K562 (cell line): ENCODE measurements around the gene PRTFDC1. TPM values are rescaled to one million over a fixed set of nuclear protein-coding genes. Genes with fewer than 3 reads are reported as not detected.
A peak's percentile ranks its signal among the peaks of the same experiment; 100 is the strongest.

Source experiments
- ATAC-seq: fragments of 200-7000 bp; cut with Tn5 transposase; 3 replicates; pipeline ENCODE4 v1.9.1; 2020; ENCODE audit warnings: moderate library complexity
- BruUV-seq: library from RNA; stranded (reverse); fragments of 400-500 nt; replicated peaks from 2 replicates; lab custom pipeline; 2021; lab: Mats Ljungman, UMichigan
- CTCF ChIA-PET: fragments of 300-600 bp; formaldehyde crosslinking; extraction: SDS; loops from one replicate; lab custom pipeline; 2021; ENCODE audit warnings: low intra/inter-chr PET ratio; lab: Yijun Ruan, JAX
- POLR2A ChIA-PET: fragments of 300-600, 350-650 bp; sonication (Branson Sonifier 250); formaldehyde crosslinking; extraction: SDS; loops from one replicate; lab custom pipeline; 2021; ENCODE audit warnings: antibody characterized with exemption, inconsistent platforms; lab: Yijun Ruan, JAX
- DNase-seq, 4 experiments: peaks; one replicate each; pipeline versions ENCODE4 v3.0.0 to v3.0.0-alpha.2; 2011 to 2018; ENCODE audit warnings: low spot score in 3 of 4, mixed read lengths in 3 of 4; ENCODE audit errors: extremely low read depth in 1 of 4
- FAIRE-seq: peaks from 2 replicates; lab custom pipeline; 2011; peaks lifted over from hg19 to GRCh38; lab: Jason Lieb, UNC
- H2AFZ ChIP-seq: 2 replicates; pipeline ENCODE4 v1.6.0; 2011; ENCODE audit warnings: low read depth, low read length, control low read depth, inconsistent platforms
- H3K27ac ChIP-seq: fragments of 200-600 bp; 3 replicates; pipeline ENCODE4 v1.8.0; 2011; ENCODE audit warnings: low read depth, mild to moderate bottlenecking, control low read depth, inconsistent platforms, low read length, moderate library complexity, mixed read lengths; ENCODE audit errors: extremely low read depth
- H3K27me3 ChIP-seq, 2 experiments: fragments of 300-600 bp in 1 of 2; 2 replicates in 1 of 2; 3 replicates in 1 of 2; pipeline versions ENCODE4 v1.6.0 to v1.8.0; 2011; ENCODE audit warnings: inconsistent platforms in 2 of 2, low read length in 2 of 2, mild to moderate bottlenecking in 1 of 2, mixed read lengths in 1 of 2, moderate library complexity in 1 of 2; ENCODE audit not compliant: control insufficient read depth in 2 of 2, insufficient read depth in 2 of 2
- H3K36me3 ChIP-seq: fragments of 300-600 bp; 3 replicates; pipeline ENCODE4 v1.8.0; 2011; ENCODE audit warnings: mild to moderate bottlenecking, low read length, inconsistent platforms; ENCODE audit not compliant: control insufficient read depth, insufficient read depth
- H3K4me1 ChIP-seq, 2 experiments: fragments of 200-600 bp in 1 of 2; replicated peaks in 1 of 2; 2 replicates in 1 of 2; 3 replicates in 1 of 2; pipeline versions ENCODE4 v1.5.1 to v1.8.0; 2011; ENCODE audit warnings: inconsistent platforms in 2 of 2, low read length in 2 of 2, mild to moderate bottlenecking in 1 of 2, mixed read lengths in 1 of 2, moderate library complexity in 1 of 2; ENCODE audit not compliant: control insufficient read depth in 2 of 2, insufficient read depth in 2 of 2
- H3K4me2 ChIP-seq: 2 replicates; pipeline ENCODE4 v1.6.1; 2011; ENCODE audit warnings: low read length, control low read depth, inconsistent platforms, mixed read lengths; ENCODE audit not compliant: insufficient read depth
- H3K4me3 ChIP-seq: fragments of 200-600 bp; sonication (generic), shearing (Covaris generic); 2 replicates; pipeline ENCODE4 v1.5.1; 2016; ENCODE audit warnings: control low read depth, inconsistent platforms
- H3K79me2 ChIP-seq: fragments of 200-600 bp; 3 replicates; pipeline ENCODE4 v1.8.0; 2011; ENCODE audit warnings: low read length, inconsistent platforms; ENCODE audit not compliant: control insufficient read depth, insufficient read depth
- H3K9ac ChIP-seq, 2 experiments: 2 replicates each; pipeline versions ENCODE4 v1.6.0 to v1.6.1; 2011; ENCODE audit warnings: low read depth in 2 of 2, low read length in 2 of 2, control low read depth in 1 of 2, inconsistent platforms in 1 of 2, mild to moderate bottlenecking in 1 of 2, mixed read lengths in 1 of 2; ENCODE audit not compliant: insufficient read depth in 1 of 2
- H3K9me1 ChIP-seq: one replicate; pipeline ENCODE4 v1.6.0; 2011; ENCODE audit warnings: inconsistent platforms, mild to moderate bottlenecking, low read length, moderate library complexity; ENCODE audit not compliant: control insufficient read depth, insufficient read depth
- H3K9me3 ChIP-seq: replicated peaks from 2 replicates; pipeline ENCODE4 v1.5.1; 2011; ENCODE audit warnings: low read depth, low read length, inconsistent platforms; ENCODE audit not compliant: control insufficient read depth, insufficient read depth
- H4K20me1 ChIP-seq: replicated peaks from 2 replicates; pipeline ENCODE4 v1.6.1; 2011; ENCODE audit warnings: low read length, inconsistent platforms, mixed read lengths; ENCODE audit not compliant: control insufficient read depth, insufficient read depth
- CEBPB ChIP-seq: fragments of 450-650 bp; IDR thresholded peaks from 2 replicates; pipeline ENCODE4 v1.6.1; 2016; ENCODE audit warnings: missing genetic modification characterization, missing compliant biosample characterization
- FOXJ3 ChIP-seq: sonication (generic); formaldehyde crosslinking; IDR thresholded peaks from 2 replicates; pipeline ENCODE4 v1.4.0; 2020; ENCODE audit warnings: mild to moderate bottlenecking, missing genetic modification reagents
- PML ChIP-seq: IDR thresholded peaks from 2 replicates; pipeline ENCODE4 v1.6.1; 2012; ENCODE audit warnings: low read length, inconsistent platforms
- TOE1 ChIP-seq, 2 experiments: fragments of 450-650 bp in 1 of 2; sonication (generic) in 1 of 2; formaldehyde crosslinking in 1 of 2; IDR thresholded peaks; 2 replicates each; pipeline versions ENCODE4 v1.7.1 to v1.8.0; 2016 to 2022; ENCODE audit warnings: borderline replicate concordance in 2 of 2, mild to moderate bottlenecking in 2 of 2, antibody characterized with exemption in 1 of 2, inconsistent platforms in 1 of 2, low read depth in 1 of 2, missing genetic modification reagents in 1 of 2, moderate library complexity in 1 of 2
- ZC3H4 ChIP-seq: sonication (generic); formaldehyde crosslinking; IDR thresholded peaks from 2 replicates; pipeline ENCODE4 v1.9.0; 2021; ENCODE audit warnings: missing genetic modification reagents, borderline replicate concordance
- ZNF318 ChIP-seq, 2 experiments: fragments of 450-650 bp; IDR thresholded peaks; 2 replicates each; pipeline ENCODE4 v1.6.1; 2016; ENCODE audit warnings: mild to moderate bottlenecking in 2 of 2, borderline replicate concordance in 1 of 2, low read depth in 1 of 2, moderate library complexity in 1 of 2
- WGBS: fragments of 100-300 bp; shearing (Covaris generic); methylation state at CpG from one replicate; pipeline ENCODE4 v1.1.6; 2016; ENCODE audit warnings: low coverage, mixed read lengths; ENCODE audit not compliant: insufficient coverage; ENCODE audit errors: missing lambda C conversion rate; 5-methylcytosine and 5-hydroxymethylcytosine counted together
- in situ Hi-C: fragments of 300-500 bp; cut with MboI; formaldehyde crosslinking; loops from 4 replicates; pipeline ENCODE4 v1.15.0; 2018; ENCODE audit warnings: inconsistent platforms, mixed read lengths
- intact Hi-C: fragments of 100-400 bp; cut with micrococcal nuclease; formaldehyde crosslinking; loops from 2 replicates; pipeline ENCODE4 v1.14.2; 2022
- polyA plus RNA-seq, 8 experiments: library from polyadenylated mRNA; depleted of rRNA in 4 of 8; stranded (reverse) in 5 of 8; unstranded in 3 of 8; fragments of >200 nt; fragmentation: Nextera tagmentation in 2 of 8; fragmentation: Illumina TruSeq in 1 of 8; extraction: Ambion mirVana in 2 of 8; extraction: Trizol in 1 of 8; gene quantifications; 2 replicates each; pipeline versions ENCODE4 v1.2.1 to v1.2.3, GENCODE V29; 2011 to 2014; ENCODE audit warnings: inconsistent platforms in 1 of 8, missing spikeins in 1 of 8
- total RNA-seq, 7 experiments: library from RNA; depleted of rRNA in 6 of 7; stranded (reverse); fragments of >200 nt in 6 of 7; fragmentation: Illumina TruSeq in 2 of 7; extraction: Trizol in 2 of 7; gene quantifications; 2 replicates each; pipeline versions ENCODE4 v1.2.1 to v1.2.3, GENCODE V29; 2011 to 2021; ENCODE audit warnings: low replicate concordance in 1 of 7

The PRTFDC1 gene
- total and polyA plus RNA-seq, 9 of the 15 experiments (the other 6 are each of a cell fraction or from before 2014, with no cell fraction given), result 7.0 to 27.6 (median 10.0) TPM

GRCh38 chr10:24971374-24971773 lies 19.0 kb upstream of the PRTFDC1 start:
- ChIA-PET POLR2A (no interaction called here), CTCF (no interaction called here)
- Histone ChIP-seq H3K27me3 (no peaks in the 10 kb centered on the region), H3K79me2 (no peaks in the 10 kb centered on the region), H3K9me3 (no peaks in the 10 kb centered on the region; the same call in 1 of the 2 replicates), H4K20me1 (no peaks in the 10 kb centered on the region), H3K27ac (no peak overlapping the region), H3K4me3 (no peak overlapping the region), H3K9ac (no peak overlapping the region), H3K36me3 (no peaks in the 10 kb centered on the region), H3K9me1 (no peaks in the 10 kb centered on the region), H2AFZ (no peak overlapping the region), H3K4me2 (no peak overlapping the region), H3K4me1 (no peaks in the 10 kb centered on the region)
- DNase-seq, result no peak
- BruUV-seq, result no TSS peak
- in situ Hi-C loops, result no loop called here
- intact Hi-C loops, result no loop called here
- ATAC-seq, result no peak
- TF ChIP-seq CEBPB (tag) (peak; percentile 50; the same call in 1 of the 2 replicates), TOE1 (IDR thresholded peaks at IDR 0.05; ENCODE audit: borderline replicate concordance) (no peak), TOE1 (CRISPR knock-in tag; IDR thresholded peaks at IDR 0.05; ENCODE audit: borderline replicate concordance, low read depth) (no peak)
- no peak for FAIRE-seq

- no peak overlapping the region for H3K4me2 ChIP-seq
- in situ Hi-C loops, result no loop called here
- no peak for TF ChIP-seq FOXJ3
- no peak for TF ChIP-seq ZNF318 (IDR thresholded peaks at IDR 0.05; ENCODE audit: borderline replicate concordance in 1 of 2, low read depth in 1 of 2)
- TF ChIP-seq ZC3H4 (CRISPR knock-in tag), result no peak
- TF ChIP-seq PML, result no peak
These were observed 17.5 kb upstream of the PRTFDC1 start for GRCh38 chr10:24969841-24970281.

More at GRCh38 chr10:24969841-24970281, 17.5 kb upstream of the PRTFDC1 start:
- Histone ChIP-seq H3K79me2 (no peaks in the 10 kb centered on the region), H3K9ac (no peak overlapping the region), H3K4me3 (no peak overlapping the region), H3K27me3 (no peaks in the 10 kb centered on the region), H3K4me1 (no peaks in the 10 kb centered on the region), H3K36me3 (no peaks in the 10 kb centered on the region), H2AFZ (no peak overlapping the region), H4K20me1 (no peaks in the 10 kb centered on the region), H3K27ac (no peak overlapping the region), H3K9me1 (no peaks in the 10 kb centered on the region), H3K9me3 (no peaks in the 10 kb centered on the region)
- 13% methylated on average over 2 of the region's 2 CpGs for WGBS
- ChIA-PET POLR2A (interaction anchor here (1.7 kb wide), 1 partner anchor 17 kb away, joined by 6 read pairs; no protein-coding TSS in a partner anchor), CTCF (no interaction called here)
- DNase-seq (no peak), FAIRE-seq (no peak), ATAC-seq (no peak)
- intact Hi-C loops, result no loop called here
- no TSS peak for BruUV-seq
